GDM1 (cell line): ENCODE results near the gene GRIN1.

Experiments used
- DNase-seq: peaks from one replicate; lab custom pipeline; 2025; lab: John Stamatoyannopoulos, UW

Gene GRIN1

DNA sequence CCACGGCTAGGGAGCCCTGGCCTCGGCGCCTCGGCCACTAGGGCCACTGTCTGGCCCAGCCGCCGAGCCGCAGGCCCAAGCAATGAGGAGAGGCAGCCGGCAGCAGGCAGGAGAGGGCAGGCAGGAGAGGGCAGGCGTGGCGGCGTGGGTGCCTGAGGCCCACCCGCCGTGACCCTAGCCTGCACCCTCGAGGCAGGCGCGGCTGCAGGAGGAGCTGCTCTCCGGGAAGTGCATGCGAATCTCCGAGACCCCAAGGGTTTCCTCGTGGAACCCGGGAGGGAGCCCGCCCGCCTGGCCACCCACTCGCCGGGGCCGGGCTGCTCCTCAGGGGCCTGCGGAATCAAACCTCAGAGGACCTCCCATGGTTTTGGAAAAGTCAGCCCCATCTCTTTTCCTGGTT lies 9.3 kb downstream of the GRIN1 start:
- no peak for DNase-seq

DNA sequence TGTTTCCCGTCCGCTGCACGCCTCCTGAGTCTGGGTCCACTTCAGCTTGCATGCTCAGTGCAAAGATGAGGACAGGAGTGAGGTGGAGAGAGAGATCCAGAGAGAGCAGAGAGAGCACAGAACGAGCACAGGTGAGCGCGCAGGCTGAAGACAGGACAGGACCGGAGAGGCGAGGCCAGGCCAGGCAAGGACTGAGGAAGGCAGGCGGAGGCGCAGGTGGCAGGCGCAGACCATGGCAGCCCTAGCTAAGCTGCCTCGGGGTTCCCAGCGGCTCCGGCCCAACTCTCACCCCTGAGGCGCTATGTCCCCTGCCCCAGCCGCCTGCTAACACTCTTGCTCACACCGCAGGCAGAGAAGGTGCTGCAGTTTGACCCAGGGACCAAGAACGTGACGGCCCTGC lies 9.7 kb downstream of the GRIN1 start:
- no peak for DNase-seq

DNA sequence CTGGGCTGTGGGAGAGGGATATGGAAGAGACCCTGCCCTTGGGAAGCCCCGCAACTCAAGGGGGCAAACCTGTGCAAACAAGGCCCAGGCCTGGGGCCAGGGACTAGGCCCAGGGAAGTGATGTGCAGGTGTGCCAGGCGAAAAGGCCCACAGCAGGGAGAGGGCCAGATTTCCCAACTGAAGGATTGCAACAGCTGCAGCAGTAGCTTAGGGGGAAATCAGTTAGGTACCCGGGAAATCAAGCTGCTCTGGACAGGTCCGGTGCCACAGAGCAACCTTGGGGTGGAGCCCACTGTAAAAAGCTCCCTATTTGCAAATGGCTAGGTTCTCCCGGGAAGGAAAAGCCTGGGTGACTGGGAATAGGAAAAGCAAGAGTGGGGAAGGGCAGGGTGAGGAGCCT lies 10.4 kb downstream of the GRIN1 start:
- no peak for DNase-seq

DNA sequence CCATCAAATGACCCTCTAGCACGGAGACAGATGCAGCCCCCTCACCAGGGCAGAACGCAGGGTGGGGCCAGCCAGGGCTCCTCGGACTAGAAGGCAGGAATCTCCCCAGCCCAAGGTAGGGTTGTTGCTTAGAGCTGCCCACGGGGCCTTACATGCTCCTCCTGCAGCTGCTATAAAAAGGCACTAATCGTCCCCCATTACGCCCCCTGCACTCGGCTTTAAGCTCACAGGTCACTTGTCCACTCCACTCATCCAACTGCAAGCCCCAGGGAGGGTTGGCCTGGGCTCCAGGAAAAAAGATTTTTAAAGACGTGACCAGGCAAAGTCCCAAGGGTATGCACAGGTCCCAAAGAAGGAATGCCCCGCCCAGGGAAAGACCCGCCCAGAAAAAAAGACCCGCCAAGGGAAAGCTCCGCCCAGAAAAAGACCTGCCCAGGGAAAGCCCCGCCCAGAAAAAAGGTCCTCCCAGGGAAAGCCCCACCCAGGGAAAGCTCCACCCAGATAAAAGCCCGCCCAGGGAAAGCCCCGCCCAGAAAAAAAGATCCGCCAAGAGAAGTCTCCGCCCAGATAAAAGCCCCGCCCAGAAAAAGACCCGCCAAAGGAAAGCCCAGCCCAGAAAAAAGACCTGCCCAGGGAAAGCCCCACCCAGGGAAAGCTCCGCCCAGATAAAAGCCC lies 11.1 kb downstream of the GRIN1 start:
- no peak for DNase-seq

DNA sequence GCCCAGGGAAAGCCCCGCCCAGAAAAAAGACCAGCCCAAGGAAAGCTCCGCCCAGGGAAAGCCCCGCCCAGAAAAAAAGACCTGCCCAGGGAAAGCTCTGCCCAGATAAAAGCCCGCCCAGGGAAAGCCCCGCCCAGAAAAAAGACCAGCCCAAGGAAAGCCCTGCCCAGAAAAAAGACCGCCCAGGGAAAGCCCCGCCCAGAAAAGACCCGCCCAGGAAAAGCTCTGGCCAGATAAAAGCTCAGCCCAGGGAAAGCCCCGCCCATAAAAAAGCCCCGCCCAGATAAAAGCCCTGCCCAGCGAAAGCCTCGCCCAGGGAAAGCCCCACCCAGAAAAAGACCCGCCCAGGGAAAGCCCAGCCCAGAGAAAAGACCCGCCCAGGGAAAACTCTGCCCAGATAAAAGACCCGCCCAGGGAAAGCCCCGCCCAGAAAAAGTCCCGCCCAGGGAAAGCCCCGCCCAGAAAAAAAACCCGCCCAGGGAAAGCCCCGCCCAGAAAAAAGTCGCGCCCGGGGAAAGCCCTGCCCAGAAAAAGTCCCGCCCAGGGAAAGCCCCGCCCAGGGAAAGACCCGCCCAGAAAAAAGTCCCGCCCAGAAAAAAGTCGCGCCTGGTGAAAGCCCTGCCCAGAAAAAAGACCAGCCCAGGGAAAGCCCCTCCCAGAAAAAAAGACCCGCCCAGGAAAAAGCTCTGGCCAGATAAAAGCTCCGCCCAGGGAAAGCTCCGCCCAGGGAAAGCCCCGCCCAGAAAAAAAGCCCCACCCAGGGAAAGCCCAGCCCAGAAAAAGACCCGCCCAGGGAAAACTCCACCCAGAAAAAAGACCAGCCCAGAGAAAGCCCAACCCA lies 11.9 kb downstream of the GRIN1 start:
- peak; percentile 71 for DNase-seq

DNA sequence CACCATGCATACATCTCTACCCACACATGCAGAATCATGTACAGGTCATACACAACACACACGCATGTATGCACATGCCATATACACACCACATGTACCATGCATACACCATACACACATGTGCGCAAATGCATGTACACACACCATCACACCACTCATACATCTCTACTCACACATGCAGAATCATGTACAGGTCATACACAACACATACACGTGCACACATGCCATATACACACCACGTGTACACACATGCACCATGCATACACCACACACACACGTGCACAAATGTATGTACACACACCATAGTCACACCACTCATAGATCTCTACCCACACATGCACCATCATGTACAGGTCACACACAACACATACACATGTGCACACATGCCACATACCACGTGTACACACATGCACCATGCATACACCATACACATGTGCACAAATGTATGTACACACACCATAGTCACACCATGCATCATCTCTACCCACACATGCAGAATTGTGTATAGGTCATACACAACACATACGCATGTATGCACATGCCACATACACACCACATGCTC lies 14.0 kb downstream of the GRIN1 start:
- DNase-seq = no peak

DNA sequence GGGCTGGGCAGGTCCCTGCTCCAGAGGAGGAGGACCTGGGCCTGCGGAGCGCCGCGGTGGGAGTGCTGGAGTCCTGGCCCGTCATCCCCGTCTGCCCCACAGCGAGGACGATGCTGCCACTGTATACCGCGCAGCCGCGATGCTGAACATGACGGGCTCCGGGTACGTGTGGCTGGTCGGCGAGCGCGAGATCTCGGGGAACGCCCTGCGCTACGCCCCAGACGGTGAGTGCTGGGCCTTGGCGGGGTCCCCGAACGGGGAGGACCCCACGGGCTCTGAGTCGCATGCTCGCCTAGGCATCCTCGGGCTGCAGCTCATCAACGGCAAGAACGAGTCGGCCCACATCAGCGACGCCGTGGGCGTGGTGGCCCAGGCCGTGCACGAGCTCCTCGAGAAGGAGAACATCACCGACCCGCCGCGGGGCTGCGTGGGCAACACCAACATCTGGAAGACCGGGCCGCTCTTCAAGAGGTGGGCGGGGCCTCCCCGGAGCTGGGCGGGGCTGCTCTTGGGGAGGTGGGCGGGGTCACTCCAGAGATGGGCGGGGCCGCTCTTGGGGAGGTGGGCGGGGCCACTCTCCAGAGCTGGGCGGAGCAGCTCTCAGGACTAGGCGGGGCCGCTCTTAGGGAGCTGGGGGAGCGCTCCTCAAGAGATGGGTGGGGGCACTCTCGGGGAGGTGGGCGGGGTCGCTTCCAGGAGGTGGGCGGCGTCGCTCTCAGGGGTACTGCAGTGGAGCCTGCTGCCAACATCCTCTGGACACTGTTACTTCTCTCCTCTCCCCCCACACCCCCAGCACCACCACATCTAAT lies 17.8 kb downstream of the GRIN1 start:
- no peak for DNase-seq

DNA sequence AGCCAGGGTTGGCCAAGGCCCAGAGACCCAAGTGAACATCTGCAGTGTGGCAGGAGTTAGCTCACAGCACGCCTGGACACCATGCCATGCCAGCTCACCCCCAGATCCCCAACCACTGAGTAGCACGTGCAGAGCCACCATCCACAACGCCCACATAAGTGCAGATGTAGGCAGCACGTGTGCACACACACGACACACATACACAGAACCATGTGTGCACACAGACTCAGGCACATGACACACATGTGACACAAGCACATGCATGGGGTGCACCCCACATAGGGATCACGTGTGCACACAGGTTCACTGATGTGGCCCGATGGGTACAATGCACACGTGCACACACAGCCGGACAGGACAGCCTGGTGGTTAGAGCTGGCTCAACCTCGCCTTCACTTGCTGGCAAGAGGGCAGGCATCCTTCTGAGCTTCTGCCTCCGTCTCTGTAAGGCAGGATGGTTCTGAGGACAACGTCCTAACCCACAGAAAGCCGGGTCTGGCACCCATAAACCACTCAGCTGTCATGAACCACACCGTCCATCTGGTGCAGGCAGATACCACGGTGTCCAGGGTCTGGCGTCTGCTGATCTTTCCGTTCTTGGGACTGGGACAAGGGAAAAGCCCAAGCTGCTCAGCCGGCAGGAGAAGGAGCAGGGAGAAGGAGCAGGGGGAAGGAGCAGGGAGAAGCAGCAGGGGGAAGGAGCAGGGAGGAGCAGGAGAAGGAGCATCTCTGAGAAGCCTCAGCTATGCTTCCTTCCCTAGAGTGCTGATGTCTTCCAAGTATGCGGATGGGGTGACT lies 18.9 kb downstream of the GRIN1 start:
- DNase-seq = no peak

DNA sequence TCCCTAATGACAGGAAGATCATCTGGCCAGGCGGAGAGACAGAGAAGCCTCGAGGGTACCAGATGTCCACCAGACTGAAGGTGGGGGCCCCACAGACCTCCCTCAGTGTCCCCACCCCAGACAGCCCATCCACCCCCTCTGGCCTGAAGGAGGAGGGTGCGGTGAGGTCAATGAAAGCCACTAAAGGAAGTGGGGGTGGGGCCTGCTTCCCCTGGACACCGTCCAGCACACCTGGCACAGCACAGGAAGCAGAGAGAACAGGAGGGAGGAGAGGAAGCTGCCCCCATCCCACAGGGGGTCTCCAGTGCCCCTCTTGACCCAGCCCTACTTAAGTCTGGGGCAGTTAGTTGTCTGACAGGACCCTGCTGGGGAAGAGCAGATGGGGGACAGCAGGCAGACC lies 19.7 kb downstream of the GRIN1 start:
- no peak for DNase-seq

DNA sequence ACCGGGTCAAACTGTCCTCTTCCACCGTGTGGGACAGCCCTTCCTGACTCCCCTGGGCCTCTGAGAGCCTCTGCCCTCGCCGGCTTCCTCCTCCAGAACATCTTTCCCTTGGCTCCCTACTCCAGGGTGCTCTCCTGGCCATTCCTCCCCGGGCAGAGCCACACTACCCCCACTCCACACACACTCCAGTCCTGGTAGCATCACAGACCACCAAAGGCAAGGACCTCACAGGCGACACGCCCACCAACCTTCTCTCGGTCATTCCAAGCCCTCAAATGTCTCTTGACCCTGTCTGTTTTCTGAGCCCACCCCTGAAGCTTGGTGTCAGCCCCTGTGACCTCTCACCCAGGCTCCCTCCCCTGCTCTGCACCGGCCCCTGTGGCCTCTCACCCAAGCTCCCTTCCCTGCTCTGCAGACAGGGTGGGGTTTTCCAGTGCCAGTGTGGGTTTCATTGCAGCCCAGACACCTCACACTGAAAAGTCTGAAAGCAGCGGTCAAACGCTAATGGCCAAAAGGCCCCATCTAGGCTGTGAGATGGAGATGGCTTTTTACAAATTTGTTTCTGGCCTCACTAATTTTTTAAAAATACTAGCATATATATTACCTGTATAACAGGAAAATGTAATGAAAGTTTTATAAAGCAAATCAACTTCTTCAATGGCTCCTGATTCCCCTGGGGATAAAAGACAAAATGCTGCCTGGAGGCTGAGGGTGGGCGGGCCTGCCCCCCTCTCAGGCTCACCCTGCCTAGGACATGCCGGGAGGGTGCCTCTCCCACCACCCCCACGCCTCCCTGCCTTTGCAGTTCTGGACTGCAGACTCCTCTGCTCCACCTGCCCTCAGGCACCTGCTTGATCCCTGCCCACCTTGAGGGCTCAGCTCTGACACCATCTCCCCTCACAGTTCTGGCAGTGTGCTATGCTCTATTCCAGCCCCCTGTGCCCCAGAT lies 20.4 kb downstream of the GRIN1 start:
- DNase-seq = no peak

DNA sequence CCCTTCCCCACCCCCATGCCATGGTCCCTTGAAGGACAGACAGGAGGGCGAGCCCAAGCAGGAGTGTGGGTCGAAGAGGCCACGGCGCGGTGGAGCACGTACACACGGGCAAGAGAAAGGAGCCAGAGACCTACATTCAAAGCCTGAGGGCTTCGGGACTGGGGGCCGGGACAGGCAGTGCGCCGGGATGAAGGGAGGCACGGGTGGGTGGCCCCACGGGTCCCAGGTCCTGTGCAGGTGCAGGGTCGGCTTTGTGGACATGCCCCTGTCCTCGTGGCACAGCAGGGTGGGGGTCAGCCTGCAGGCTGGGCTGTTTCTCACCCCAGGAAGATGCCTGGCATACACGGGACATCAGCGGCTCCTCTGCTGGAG lies 21.1 kb downstream of the GRIN1 start:
- DNase-seq = no peak

DNA sequence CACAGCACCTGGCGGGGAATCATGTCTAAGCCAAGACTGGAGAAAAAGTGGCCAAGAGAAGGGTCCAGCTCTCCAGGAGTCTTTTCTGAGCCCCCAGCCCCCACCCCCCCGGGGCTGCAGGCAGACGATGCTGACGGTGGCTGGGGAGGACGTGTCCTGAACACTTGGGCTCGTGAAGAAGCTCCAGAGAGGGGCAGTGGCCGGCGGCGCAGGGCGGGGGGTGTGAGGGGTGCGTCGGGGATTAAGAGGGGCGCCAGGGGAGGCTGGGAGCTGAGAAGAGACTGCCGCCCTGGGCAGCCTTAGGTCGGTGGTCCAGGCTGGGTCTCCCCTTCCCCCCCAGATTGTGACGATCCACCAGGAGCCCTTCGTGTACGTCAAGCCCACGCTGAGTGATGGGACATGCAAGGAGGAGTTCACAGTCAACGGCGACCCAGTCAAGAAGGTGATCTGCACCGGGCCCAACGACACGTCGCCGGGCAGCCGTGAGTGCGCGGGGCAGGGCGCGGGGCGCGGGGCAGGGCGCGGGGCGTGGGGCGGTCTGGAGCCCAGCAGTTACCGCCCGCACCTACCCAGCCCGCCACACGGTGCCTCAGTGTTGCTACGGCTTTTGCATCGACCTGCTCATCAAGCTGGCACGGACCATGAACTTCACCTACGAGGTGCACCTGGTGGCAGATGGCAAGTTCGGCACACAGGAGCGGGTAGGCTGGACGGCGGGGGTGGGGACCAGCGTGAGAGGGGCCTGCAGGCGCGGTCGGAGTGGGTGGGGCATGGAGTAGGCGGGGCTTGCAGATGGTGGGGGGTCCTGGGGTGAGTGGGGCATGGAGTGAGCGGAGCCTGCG lies 22.0 kb downstream of the GRIN1 start:
- no peak for DNase-seq

DNA sequence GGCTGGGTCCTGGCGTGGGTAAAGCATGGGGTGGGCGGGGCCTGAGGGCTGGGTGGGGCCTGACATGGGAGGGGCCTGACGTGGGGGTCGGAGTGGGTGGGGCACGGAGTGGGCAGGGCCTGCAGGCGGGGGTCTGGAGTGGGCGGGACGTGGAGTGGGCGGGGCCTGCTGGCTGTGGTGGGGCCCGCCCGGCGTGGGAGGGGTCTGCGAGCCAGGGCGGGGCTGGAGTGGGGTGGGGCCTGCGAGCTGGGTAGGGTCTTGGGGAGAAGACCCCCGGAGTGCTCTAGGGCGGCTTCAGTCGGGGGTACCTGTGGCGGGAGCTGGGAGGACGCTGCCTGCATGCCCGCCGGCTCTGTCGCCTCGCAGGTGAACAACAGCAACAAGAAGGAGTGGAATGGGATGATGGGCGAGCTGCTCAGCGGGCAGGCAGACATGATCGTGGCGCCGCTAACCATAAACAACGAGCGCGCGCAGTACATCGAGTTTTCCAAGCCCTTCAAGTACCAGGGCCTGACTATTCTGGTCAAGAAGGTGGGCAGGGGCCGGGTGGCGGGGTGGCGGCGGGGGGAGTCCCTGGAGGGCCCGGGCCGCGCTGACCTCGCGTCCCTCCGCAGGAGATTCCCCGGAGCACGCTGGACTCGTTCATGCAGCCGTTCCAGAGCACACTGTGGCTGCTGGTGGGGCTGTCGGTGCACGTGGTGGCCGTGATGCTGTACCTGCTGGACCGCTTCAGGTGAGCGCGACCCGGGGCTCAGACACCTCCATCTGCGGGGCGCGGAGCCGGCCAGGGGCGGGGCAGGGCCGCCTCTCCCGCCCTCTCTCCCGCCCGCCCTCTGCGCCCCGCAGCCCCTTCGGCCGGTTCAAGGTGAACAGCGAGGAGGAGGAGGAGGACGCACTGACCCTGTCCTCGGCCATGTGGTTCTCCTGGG lies 22.9 kb downstream of the GRIN1 start:
- DNase-seq = no peak

DNA sequence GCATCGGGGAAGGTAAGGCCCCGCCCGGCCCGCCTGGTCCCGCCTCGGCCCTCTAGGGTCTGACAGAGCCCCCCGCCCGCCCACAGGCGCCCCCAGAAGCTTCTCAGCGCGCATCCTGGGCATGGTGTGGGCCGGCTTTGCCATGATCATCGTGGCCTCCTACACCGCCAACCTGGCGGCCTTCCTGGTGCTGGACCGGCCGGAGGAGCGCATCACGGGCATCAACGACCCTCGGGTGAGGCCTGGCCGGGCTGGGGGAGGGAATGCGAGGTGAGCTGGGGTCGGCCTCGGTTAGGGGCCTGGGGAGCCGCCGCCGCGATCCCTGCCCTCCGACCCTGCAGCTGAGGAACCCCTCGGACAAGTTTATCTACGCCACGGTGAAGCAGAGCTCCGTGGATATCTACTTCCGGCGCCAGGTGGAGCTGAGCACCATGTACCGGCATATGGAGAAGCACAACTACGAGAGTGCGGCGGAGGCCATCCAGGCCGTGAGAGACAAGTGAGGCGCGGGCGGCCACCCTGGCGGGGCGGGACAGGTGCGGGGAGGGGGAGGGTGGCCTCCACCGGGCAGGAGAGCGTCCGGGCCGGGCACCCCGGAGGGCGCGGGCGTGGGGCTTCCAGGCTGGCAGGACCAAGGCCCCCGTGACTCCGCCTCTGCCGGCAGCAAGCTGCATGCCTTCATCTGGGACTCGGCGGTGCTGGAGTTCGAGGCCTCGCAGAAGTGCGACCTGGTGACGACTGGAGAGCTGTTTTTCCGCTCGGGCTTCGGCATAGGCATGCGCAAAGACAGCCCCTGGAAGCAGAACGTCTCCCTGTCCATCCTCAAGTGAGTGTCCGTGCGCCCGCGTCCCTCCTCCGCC lies 23.8 kb downstream of the GRIN1 start:
- DNase-seq = no peak

DNA sequence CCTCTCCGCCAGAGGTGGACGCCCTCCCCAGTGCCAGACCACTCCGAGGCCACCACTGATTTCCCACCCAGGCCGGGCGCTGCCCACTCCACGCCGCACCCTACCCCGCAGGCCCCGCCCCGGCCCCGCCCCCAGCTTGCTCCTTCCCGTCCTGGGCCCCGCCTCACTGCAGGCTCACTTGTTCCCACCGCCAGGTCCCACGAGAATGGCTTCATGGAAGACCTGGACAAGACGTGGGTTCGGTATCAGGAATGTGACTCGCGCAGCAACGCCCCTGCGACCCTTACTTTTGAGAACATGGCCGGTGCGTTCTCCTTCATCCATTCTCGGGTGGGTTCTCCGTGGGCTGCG lies 24.4 kb downstream of the GRIN1 start:
- no peak for DNase-seq

DNA sequence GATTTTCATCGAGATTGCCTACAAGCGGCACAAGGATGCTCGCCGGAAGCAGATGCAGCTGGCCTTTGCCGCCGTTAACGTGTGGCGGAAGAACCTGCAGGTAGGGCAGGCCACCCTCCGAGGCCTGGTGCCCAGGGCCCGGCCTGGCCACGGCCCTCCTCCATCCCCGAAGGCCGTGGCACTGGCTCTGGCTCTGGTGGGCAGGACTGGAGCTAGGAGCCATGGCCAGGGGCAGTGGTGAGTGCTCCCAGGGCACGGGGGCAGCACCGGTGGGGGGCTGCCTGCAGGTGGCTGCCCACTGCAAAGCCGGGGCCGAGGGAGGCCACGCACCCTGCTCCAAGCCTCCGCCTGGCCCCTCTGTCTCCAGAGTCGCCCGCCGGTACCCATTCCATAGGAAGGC lies 24.9 kb downstream of the GRIN1 start:
- no peak for DNase-seq

DNA sequence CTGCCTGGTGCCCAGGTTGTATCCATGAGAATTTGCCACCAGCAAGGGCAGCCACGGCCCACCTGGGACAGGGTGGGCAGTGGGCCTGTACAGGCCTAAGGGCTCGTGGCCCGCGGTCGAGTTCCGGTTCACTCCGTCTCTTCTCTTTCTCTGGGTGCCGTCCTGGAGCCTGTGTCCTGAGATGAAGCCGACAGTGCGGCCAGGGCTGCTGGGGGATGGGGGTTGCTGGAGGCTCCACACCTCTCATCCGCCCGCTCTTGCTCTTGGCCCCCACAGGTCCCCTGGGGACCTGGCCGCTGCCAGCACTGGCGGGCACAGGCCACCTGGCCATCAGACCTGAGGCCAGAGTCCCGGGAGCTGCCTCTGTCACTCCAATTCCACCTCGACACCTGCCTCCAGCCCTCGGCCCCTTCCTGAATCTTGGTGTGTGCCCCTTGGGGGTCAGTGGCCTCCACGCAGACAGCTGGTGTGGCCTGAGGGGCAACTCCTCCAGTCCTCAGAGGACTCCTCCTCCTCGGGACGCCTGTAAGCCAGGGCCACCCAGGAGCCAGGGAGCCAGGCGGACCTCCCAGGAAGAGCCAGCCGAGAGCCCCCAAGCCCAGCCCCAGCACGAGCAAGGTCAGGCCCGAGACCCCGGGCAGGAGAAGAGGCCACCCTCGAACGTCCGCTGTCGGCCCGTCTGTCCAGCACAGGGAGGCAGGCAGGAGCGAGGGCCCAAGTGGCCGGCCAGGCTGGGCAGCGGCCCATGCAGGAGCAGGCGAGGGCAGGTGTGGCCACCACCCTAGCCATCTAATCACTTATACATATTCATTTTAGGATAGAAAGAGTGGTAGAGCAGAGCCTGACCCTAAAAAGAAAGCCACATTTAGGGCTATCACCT lies 25.7 kb downstream of the GRIN1 start:
- no peak for DNase-seq
